ENCODE data around the gene WASHC2C. TPM values are rescaled to one million over a fixed set of nuclear protein-coding genes. Genes with fewer than 3 reads are reported as not detected.
"Not testable (repeated sequence)": the region's sequence is repeated elsewhere in the genome, so short reads cannot be mapped to it uniquely, and the experiment has no call there.

WASHC2C gene
- total RNA-seq, 2 experiments from 2014 or later = 62.9 to 69.3 TPM

- H3K27me3 ChIP-seq (ENCODE audit: control insufficient read depth in 1 of 2, insufficient read depth in 2 of 2, low read length in 2 of 2); H3K36me3 ChIP-seq (ENCODE audit: insufficient read depth, low read length); H3K4me3 ChIP-seq (ENCODE audit: low read length); H3K27ac ChIP-seq (ENCODE audit: low read depth in 1 of 2, low read length in 2 of 2); CTCF ChIA-PET; POLR2A ChIA-PET; H3K4me3 Mint-ChIP-seq; H3K36me3 Mint-ChIP-seq (ENCODE audit: low read depth); H3K9me3 ChIP-seq (ENCODE audit: control insufficient read depth in 1 of 2, insufficient read depth in 1 of 2, low read length in 2 of 2); intact Hi-C loops (cut with DNase I, micrococcal nuclease); H3K4me1 Mint-ChIP-seq (ENCODE audit: low read depth); ATAC-seq (ENCODE audit: poor library complexity); DNase-seq; H3K9me3 Mint-ChIP-seq; H3K4me1 ChIP-seq (ENCODE audit: insufficient read depth, low read length); H3K27me3 Mint-ChIP-seq; H3K27ac Mint-ChIP-seq: not testable (repeated sequence)
These were observed 5.6 kb upstream of the WASHC2C start for GRCh38 chr10:45721503-45721902.

DNA sequence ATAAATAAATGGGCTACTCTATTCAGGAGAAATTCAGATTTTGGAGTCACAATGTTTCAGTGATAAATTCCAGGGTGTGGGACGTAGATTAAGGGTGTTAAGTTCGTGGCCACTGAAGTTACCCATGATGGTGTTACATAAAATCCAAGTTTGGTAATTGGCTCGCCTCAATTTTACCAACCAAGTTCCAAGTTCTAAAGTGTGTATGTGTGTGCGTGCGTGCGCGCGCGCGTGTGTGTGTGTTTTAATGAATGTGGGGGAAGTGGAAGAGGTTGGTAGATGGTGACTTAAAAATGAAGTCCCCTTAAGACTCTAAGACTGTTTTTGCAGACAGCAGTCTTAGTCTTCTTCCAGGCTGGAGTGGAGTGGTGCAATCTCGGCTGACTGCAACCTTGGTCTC is 3.2 kb upstream of the WASHC2C start:
- intact Hi-C loops (cut with DNase I, micrococcal nuclease); H3K9me3 ChIP-seq (ENCODE audit: control insufficient read depth in 1 of 2, insufficient read depth in 1 of 2, low read length in 2 of 2): not testable (repeated sequence)

DNA sequence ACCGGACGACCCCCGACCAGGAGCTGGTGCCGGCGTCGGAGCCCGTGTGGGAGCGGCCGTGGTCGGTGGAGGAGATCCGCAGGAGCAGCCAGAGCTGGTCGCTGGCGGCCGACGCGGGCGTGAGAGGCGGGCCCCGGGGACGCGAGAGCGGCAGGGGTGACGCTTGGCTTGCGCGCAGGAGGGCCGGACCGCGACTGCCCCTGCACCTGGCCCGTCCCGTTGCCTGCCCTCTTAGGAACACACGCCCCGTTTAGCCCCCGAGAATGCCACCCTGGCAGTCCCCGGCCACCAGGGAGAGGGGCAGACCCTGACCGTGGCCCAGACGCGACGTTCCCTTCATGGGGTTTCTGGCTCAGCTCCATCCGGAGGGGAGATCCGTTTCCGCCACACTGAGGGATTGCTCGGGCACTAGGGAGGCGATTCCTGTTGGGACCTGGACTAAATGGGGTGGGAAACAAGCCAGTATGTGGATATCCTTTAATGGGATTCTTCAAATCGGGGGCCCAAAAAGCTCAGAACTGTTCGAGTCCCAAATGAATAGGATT is 427 bp downstream of the WASHC2C start:
- Mint-ChIP-seq H3K4me3 (peak overlapping the region; percentile 93), H3K36me3 (ENCODE audit: low read depth) (peaks cover 28% of the 10 kb centered on the region), H3K27ac (peak overlapping the region; percentile 97), H3K4me1 (ENCODE audit: low read depth) (peaks cover 22% of the 10 kb centered on the region)
- H3K27me3 ChIP-seq (ENCODE audit: control insufficient read depth in 1 of 2, insufficient read depth in 2 of 2, low read length in 2 of 2); CTCF ChIA-PET; H3K27me3 Mint-ChIP-seq; H3K9me3 ChIP-seq (ENCODE audit: control insufficient read depth in 1 of 2, insufficient read depth in 1 of 2, low read length in 2 of 2); H3K36me3 ChIP-seq (ENCODE audit: insufficient read depth, low read length); DNase-seq; H3K9me3 Mint-ChIP-seq: not testable (repeated sequence)
- intact Hi-C loops (cut with DNase I, micrococcal nuclease) = loop anchor here (5.0 kb wide), 2 partner anchors 55 to 260 kb away; partner anchors contain the start of gene ZFAND4 (in 1 of the 2)
- POLR2A ChIA-PET = interaction anchor here (0.6 to 1.3 kb wide), 4 partner anchors 11 to 341 kb away, joined by 3 to 7 read pairs (median 4); partner anchors contain the start of gene ZFAND4
- peaks cover 18% of the 10 kb centered on the region for H3K4me1 ChIP-seq (ENCODE audit: insufficient read depth, low read length)
- H3K27ac ChIP-seq (ENCODE audit: low read depth in 1 of 2, low read length in 2 of 2) = peak overlapping the region in 1 of 2 donors; percentile 56
- peak overlapping the region; percentile 55 for H3K4me3 ChIP-seq (ENCODE audit: low read length)
- ATAC-seq (ENCODE audit: poor library complexity) = peak; percentile 15

More for the DNA sequence above, 3.2 kb upstream of the WASHC2C start:
- H3K27me3 ChIP-seq (ENCODE audit: control insufficient read depth in 1 of 2, insufficient read depth in 2 of 2, low read length in 2 of 2); DNase-seq; H3K4me3 ChIP-seq (ENCODE audit: low read length); CTCF ChIA-PET; H3K27me3 Mint-ChIP-seq; H3K36me3 ChIP-seq (ENCODE audit: insufficient read depth, low read length); ATAC-seq (ENCODE audit: poor library complexity); POLR2A ChIA-PET; H3K9me3 Mint-ChIP-seq; H3K27ac ChIP-seq (ENCODE audit: low read depth in 1 of 2, low read length in 2 of 2); H3K36me3 Mint-ChIP-seq (ENCODE audit: low read depth); H3K27ac Mint-ChIP-seq: not testable (repeated sequence)
- peaks cover 13% of the 10 kb centered on the region for H3K4me1 Mint-ChIP-seq (ENCODE audit: low read depth)
- H3K4me1 ChIP-seq (ENCODE audit: insufficient read depth, low read length) = peaks cover 18% of the 10 kb centered on the region
- peak overlapping the region; percentile 21 for H3K4me3 Mint-ChIP-seq

DNA sequence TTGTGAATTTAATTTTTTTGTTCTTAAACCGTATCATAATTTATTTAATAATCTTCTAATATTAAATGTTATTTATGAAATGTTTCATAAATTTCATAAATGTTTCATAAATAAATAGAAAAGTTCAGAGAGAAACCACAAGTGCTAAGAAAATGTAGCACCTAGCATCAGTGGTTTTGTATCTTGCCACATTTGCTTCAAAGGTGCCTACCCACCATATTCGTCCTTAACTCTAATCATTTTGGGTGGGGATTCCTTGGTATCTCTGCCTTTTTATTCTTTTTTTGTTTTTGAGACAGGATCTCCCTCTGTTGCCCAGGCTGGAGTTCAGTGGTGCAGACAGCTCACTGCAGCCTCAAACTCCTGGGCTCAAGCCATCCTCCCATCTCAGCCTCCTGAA is 7.4 kb downstream of the WASHC2C start:
- POLR2A ChIA-PET; DNase-seq; H3K4me3 Mint-ChIP-seq; H3K4me1 Mint-ChIP-seq (ENCODE audit: low read depth); ATAC-seq (ENCODE audit: poor library complexity); H3K36me3 ChIP-seq (ENCODE audit: insufficient read depth, low read length); H3K4me1 ChIP-seq (ENCODE audit: insufficient read depth, low read length); H3K9me3 ChIP-seq (ENCODE audit: control insufficient read depth in 1 of 2, insufficient read depth in 1 of 2, low read length in 2 of 2); intact Hi-C loops (cut with DNase I, micrococcal nuclease); H3K4me3 ChIP-seq (ENCODE audit: low read length); H3K9me3 Mint-ChIP-seq; H3K27me3 ChIP-seq (ENCODE audit: control insufficient read depth in 1 of 2, insufficient read depth in 2 of 2, low read length in 2 of 2); H3K27ac ChIP-seq (ENCODE audit: low read depth in 1 of 2, low read length in 2 of 2); H3K27me3 Mint-ChIP-seq; H3K27ac Mint-ChIP-seq: not testable (repeated sequence)
- peaks cover 37% of the 10 kb centered on the region for H3K36me3 Mint-ChIP-seq (ENCODE audit: low read depth)
- CTCF ChIA-PET = interaction anchor here (0.6 kb wide), 1 partner anchor 499 kb away, joined by 3 read pairs; no protein-coding TSS in a partner anchor

- intact Hi-C loops (cut with DNase I, micrococcal nuclease) = loop anchor here in 1 of 2 experiments (5.0 kb wide), 1 partner anchor 273 kb away; no protein-coding TSS in a partner anchor
- H3K4me3 ChIP-seq (ENCODE audit: low read length); POLR2A ChIA-PET; H3K27me3 ChIP-seq (ENCODE audit: control insufficient read depth in 1 of 2, insufficient read depth in 2 of 2, low read length in 2 of 2); H3K9me3 Mint-ChIP-seq; H3K4me1 ChIP-seq (ENCODE audit: insufficient read depth, low read length); H3K27ac Mint-ChIP-seq; H3K27ac ChIP-seq (ENCODE audit: low read depth in 1 of 2, low read length in 2 of 2); H3K4me1 Mint-ChIP-seq (ENCODE audit: low read depth); H3K4me3 Mint-ChIP-seq; CTCF ChIA-PET; H3K27me3 Mint-ChIP-seq; H3K9me3 ChIP-seq (ENCODE audit: control insufficient read depth in 1 of 2, insufficient read depth in 1 of 2, low read length in 2 of 2); H3K36me3 ChIP-seq (ENCODE audit: insufficient read depth, low read length): not testable (repeated sequence)
- peak; percentile 46 for ATAC-seq (ENCODE audit: poor library complexity)
- H3K36me3 Mint-ChIP-seq (ENCODE audit: low read depth) = peaks cover 34% of the 10 kb centered on the region
- DNase-seq = peak in 2 of 14 experiments; percentile 13
- TF ChIP-seq CTCF (IDR thresholded peaks at IDR 0.05) = peak; percentile 26
These were observed 7.8 kb downstream of the WASHC2C start for GRCh38 chr10:45734867-45735266.

DNA sequence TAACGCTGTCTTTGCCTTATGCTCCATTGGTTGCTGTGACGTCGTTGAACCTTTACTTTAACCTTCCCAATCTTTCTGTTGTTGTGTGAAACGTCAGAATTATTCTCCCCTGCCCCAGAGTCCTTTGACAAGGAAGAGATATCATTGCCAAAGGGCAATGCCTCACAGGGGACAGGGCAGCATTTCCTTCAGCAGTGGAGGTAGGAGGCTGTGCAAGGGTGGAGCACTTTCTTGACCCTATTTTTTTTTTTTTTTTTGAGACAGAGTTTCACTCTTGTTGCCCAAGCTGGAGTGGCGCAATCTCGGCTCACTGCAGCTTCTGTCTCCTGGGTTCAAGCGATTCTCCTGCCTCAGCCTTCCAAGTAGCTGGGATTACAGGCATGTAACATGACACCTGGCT is 14.5 kb downstream of the WASHC2C start:
- H3K9me3 ChIP-seq (ENCODE audit: control insufficient read depth in 1 of 2, insufficient read depth in 1 of 2, low read length in 2 of 2); H3K9me3 Mint-ChIP-seq; H3K4me3 Mint-ChIP-seq; ATAC-seq (ENCODE audit: poor library complexity); H3K27me3 ChIP-seq (ENCODE audit: control insufficient read depth in 1 of 2, insufficient read depth in 2 of 2, low read length in 2 of 2); H3K4me1 Mint-ChIP-seq (ENCODE audit: low read depth); H3K27ac ChIP-seq (ENCODE audit: low read depth in 1 of 2, low read length in 2 of 2); POLR2A ChIA-PET; DNase-seq; CTCF ChIA-PET; H3K27ac Mint-ChIP-seq; H3K4me3 ChIP-seq (ENCODE audit: low read length); H3K27me3 Mint-ChIP-seq; H3K4me1 ChIP-seq (ENCODE audit: insufficient read depth, low read length); H3K36me3 ChIP-seq (ENCODE audit: insufficient read depth, low read length); intact Hi-C loops (cut with DNase I, micrococcal nuclease): not testable (repeated sequence)
- peaks cover 36% of the 10 kb centered on the region for H3K36me3 Mint-ChIP-seq (ENCODE audit: low read depth)

Measured in CD4-positive, alpha-beta T cell (primary cell).